OCI-LY3 (cell line): ENCODE measurements around the gene DEGS2.

Experiments used
- H2AFZ ChIP-seq: fragments of 200-600, 300-600 bp; shearing (Covaris generic); 2 replicates; pipeline ENCODE4 v1.6.0; 2014; ENCODE audit warnings: antibody characterized with exemption, low read depth, low read length
- H3K27ac ChIP-seq: fragments of 200-600, 300-600 bp; sonication (generic); 2 replicates; pipeline ENCODE4 v1.5.1; 2014; ENCODE audit warnings: mild to moderate bottlenecking, low read length, moderate library complexity, mixed read lengths
- H3K27me3 ChIP-seq: fragments of 200-600, 300-600 bp; sonication (generic); 2 replicates; pipeline ENCODE4 v1.6.1; 2014; ENCODE audit warnings: low read depth, low read length, mixed read lengths
- H3K36me3 ChIP-seq: fragments of 200-600, 300-600 bp; sonication (generic); replicated peaks from 2 replicates; pipeline ENCODE3; 2014; ENCODE audit warnings: low read depth, low read length, mixed read lengths
- H3K4me1 ChIP-seq: fragments of 300-600, 200-600 bp; sonication (generic); 2 replicates; pipeline ENCODE4 v1.6.1; 2014; ENCODE audit warnings: low read length, mixed read lengths
- H3K4me2 ChIP-seq: fragments of 200-600, 300-600 bp; sonication (generic); 2 replicates; pipeline ENCODE4 v1.6.1; 2014; ENCODE audit warnings: low read length, mixed read lengths
- H3K4me3 ChIP-seq: fragments of 300-600, 200-600 bp; sonication (generic); 2 replicates; pipeline ENCODE4 v1.5.1; 2014; ENCODE audit warnings: antibody characterized with exemption, mild to moderate bottlenecking, low read length, moderate library complexity
- H3K79me2 ChIP-seq: fragments of 300-600, 200-600 bp; shearing (Covaris generic); 2 replicates; pipeline ENCODE4 v1.6.1; 2014; ENCODE audit warnings: mild to moderate bottlenecking, low read length, mixed read lengths
- H3K9ac ChIP-seq: fragments of 300-600, 200-600 bp; shearing (Covaris generic); 2 replicates; pipeline ENCODE4 v1.6.0; 2014; ENCODE audit warnings: mild to moderate bottlenecking, low read length, moderate library complexity
- H3K9me3 ChIP-seq: fragments of 200-600, 300-600 bp; shearing (Covaris generic); 2 replicates; pipeline ENCODE4 v1.6.1; 2014; ENCODE audit warnings: low read length, mixed read lengths; ENCODE audit not compliant: insufficient read depth
- H4K20me1 ChIP-seq: fragments of 200-600, 300-600 bp; sonication (generic); 2 replicates; pipeline ENCODE4 v1.6.1; 2016; ENCODE audit warnings: low read length, mixed read lengths; ENCODE audit not compliant: insufficient read depth
- EZH2phosphoT487 ChIP-seq: fragments of 200-600 bp; shearing (Covaris generic); IDR thresholded peaks from 2 replicates; pipeline ENCODE4 v1.6.1; 2018; ENCODE audit warnings: antibody characterized with exemption, mixed run types, low read depth
- TF ChIP-seq, protein P1 (sequence below): fragments of 200-600, 300-600 bp; sonication (generic); IDR thresholded peaks from 2 replicates; pipeline ENCODE4 v1.5.1; 2014; ENCODE audit warnings: antibody characterized with exemption, low read length, low read depth

The DEGS2 gene

DNA sequence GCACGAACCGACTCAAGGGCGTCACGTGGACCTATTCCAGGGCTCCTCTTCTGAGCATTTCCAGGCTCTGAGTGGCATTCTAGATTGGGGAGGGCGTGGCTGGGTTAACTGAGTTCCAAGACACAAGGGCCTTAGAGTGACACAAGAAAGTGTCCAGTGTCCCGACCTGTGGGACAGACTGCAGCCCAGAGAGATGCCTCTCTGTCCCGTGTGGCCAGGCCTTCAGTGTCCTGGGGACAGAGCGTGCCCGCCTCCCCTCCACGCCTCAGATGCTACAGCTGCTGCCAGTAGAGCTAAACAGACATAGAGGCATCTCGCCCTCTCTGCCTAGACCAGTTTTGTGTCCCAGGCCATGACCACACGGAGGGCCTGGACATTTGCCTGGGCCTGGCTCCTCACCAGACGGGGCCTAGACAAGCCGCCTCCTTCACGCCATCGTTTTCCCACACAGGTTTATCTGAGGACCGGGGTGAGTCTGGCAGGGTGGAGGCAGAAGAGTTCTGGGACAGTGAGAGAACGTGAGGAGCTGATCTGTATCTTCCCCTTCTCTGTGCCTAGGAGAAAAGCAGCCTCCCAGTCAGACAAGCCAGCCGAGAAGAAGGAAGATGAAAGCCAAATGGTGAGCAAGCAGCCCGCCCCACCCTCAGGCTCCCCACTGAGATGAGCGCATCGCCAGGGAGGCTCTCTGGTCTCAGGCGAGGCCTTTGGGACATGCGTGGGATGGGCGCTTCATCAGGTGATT, 27.1 kb downstream of the DEGS2 start:
- Histone ChIP-seq H2AFZ (no peak overlapping the region), H3K9me3 (no peaks in the 10 kb centered on the region), H3K4me2 (no peak overlapping the region), H3K4me1 (peaks cover 34% of the 10 kb centered on the region), H3K4me3 (no peak overlapping the region), H3K36me3 (no peaks in the 10 kb centered on the region), H3K27me3 (no peaks in the 10 kb centered on the region), H3K79me2 (no peaks in the 10 kb centered on the region), H3K9ac (no peak overlapping the region), H3K27ac (no peak overlapping the region), H4K20me1 (no peaks in the 10 kb centered on the region)
- TF ChIP-seq, protein P1, sequence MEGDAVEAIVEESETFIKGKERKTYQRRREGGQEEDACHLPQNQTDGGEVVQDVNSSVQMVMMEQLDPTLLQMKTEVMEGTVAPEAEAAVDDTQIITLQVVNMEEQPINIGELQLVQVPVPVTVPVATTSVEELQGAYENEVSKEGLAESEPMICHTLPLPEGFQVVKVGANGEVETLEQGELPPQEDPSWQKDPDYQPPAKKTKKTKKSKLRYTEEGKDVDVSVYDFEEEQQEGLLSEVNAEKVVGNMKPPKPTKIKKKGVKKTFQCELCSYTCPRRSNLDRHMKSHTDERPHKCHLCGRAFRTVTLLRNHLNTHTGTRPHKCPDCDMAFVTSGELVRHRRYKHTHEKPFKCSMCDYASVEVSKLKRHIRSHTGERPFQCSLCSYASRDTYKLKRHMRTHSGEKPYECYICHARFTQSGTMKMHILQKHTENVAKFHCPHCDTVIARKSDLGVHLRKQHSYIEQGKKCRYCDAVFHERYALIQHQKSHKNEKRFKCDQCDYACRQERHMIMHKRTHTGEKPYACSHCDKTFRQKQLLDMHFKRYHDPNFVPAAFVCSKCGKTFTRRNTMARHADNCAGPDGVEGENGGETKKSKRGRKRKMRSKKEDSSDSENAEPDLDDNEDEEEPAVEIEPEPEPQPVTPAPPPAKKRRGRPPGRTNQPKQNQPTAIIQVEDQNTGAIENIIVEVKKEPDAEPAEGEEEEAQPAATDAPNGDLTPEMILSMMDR, result no peak
- no peak for TF ChIP-seq EZH2phosphoT487

DNA sequence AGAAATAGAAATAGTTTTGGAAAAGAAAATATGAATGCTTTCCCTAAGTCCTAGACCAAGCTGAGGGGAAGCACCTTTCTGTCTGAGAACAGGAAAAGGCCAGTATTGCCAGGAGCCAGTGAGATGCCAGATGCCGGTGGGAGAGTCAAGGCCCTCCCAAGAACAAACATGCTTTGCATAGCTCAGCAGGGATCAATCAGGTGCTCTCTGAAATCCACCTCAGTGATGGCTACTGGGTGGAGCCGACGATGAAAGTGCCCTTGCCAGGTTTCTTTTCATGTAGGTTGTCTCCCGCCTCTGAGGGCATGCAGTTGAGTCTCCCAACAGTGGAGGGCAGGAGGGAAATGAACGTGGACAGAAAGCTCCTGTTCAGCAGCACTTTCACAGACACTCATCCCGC, 28.3 kb downstream of the DEGS2 start:
- H3K4me2 ChIP-seq, result no peak overlapping the region
- TF ChIP-seq, protein P1, result no peak
- TF ChIP-seq EZH2phosphoT487, result no peak
- H3K27ac ChIP-seq, result no peak overlapping the region
- H3K36me3 ChIP-seq, result no peaks in the 10 kb centered on the region
- H3K4me1 ChIP-seq, result peaks cover 34% of the 10 kb centered on the region
- no peaks in the 10 kb centered on the region for H3K79me2 ChIP-seq
- H4K20me1 ChIP-seq, result no peaks in the 10 kb centered on the region
- no peak overlapping the region for H2AFZ ChIP-seq
- no peaks in the 10 kb centered on the region for H3K9me3 ChIP-seq
- H3K4me3 ChIP-seq, result no peak overlapping the region
- H3K9ac ChIP-seq, result no peak overlapping the region
- no peaks in the 10 kb centered on the region for H3K27me3 ChIP-seq

DNA sequence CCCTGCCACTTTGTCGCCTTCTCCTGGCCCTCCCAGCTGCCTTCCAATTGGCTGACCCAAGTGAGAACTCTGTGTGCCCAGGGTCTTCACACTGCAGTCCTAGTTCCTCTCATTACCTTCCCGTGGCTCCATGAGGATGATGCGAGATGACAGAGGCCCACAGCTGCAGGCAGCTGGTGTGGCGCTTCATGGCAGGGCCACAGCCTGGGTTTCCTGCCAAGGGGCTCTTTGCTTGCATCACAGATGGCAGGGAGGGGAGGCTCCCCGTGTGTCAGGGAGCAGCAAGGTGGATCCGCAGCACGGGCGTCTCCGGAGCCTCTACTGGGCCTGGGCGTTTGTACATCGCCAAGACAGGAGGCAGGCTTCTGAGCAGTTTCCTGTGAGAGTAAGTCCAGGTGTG, 28.9 kb downstream of the DEGS2 start:
- Histone ChIP-seq H3K4me3 (no peak overlapping the region), H4K20me1 (no peaks in the 10 kb centered on the region), H3K27me3 (no peaks in the 10 kb centered on the region), H3K9me3 (no peaks in the 10 kb centered on the region), H3K27ac (no peak overlapping the region), H3K36me3 (no peaks in the 10 kb centered on the region), H3K79me2 (no peaks in the 10 kb centered on the region), H3K4me1 (peaks cover 29% of the 10 kb centered on the region), H3K9ac (no peak overlapping the region), H3K4me2 (no peak overlapping the region), H2AFZ (no peak overlapping the region)
- TF ChIP-seq, protein P1, result no peak
- TF ChIP-seq EZH2phosphoT487, result no peak

DNA sequence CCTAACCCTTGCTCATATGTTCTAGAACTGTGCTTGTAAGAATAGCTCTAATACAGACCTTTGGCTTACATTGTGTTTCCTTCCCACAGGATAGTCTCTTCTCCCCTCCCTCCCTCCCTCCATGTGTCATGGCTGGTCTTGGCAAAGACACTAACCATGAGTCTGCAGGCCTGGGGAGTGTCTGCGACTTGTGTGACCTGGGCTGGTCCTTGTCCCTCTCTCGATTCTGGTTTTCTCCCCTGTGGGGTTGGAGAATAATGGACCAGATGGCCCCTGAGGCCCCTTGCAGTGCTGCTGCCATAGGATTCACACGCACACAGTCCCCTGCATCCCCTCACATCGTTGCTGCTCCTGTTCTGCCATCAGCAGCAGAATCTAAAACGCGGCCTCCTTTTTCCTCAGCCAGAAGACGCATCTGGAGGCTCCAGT, 30.3 kb downstream of the DEGS2 start:
- no peak overlapping the region for H3K9ac ChIP-seq
- TF ChIP-seq, protein P1, result no peak
- TF ChIP-seq EZH2phosphoT487, result no peak
- H3K4me1 ChIP-seq, result peaks cover 15% of the 10 kb centered on the region
- H4K20me1 ChIP-seq, result no peaks in the 10 kb centered on the region
- H3K4me3 ChIP-seq, result no peak overlapping the region
- no peaks in the 10 kb centered on the region for H3K9me3 ChIP-seq
- no peak overlapping the region for H2AFZ ChIP-seq
- H3K27me3 ChIP-seq, result no peaks in the 10 kb centered on the region
- no peaks in the 10 kb centered on the region for H3K79me2 ChIP-seq
- no peak overlapping the region for H3K27ac ChIP-seq
- H3K36me3 ChIP-seq, result no peaks in the 10 kb centered on the region
- H3K4me2 ChIP-seq, result no peak overlapping the region
